GM23338 (cell line): ENCODE data around the gene DPYSL5. TPM values are rescaled to one million over a fixed set of nuclear protein-coding genes. Genes with fewer than 3 reads are reported as not detected.

Source experiments
- ATAC-seq: fragments of 200-7000 bp; cut with Tn5 transposase; 3 replicates; pipeline ENCODE4 v1.9.1; 2020
- DNase-seq: peaks from one replicate; pipeline ENCODE4 v3.0.0-alpha.2; 2015; ENCODE audit warnings: low spot score
- H2AFZ ChIP-seq: fragments of 200-600 bp; sonication (generic); 2 replicates; pipeline ENCODE4 v1.8.0; 2016; ENCODE audit warnings: antibody characterized with exemption, mild to moderate bottlenecking, moderate library complexity
- H3F3A ChIP-seq: fragments of 200-600 bp; sonication (generic); replicated peaks from 2 replicates; pipeline ENCODE4 v1.8.0; 2017; ENCODE audit warnings: antibody characterized with exemption, mixed run types, low read depth
- H3K27ac ChIP-seq: fragments of 200-600 bp; sonication (generic); 2 replicates; pipeline ENCODE4 v1.6.1; 2016; ENCODE audit warnings: low read depth
- H3K27me3 ChIP-seq: fragments of 200-600 bp; sonication (generic); 2 replicates; pipeline ENCODE4 v1.8.0; 2016; ENCODE audit warnings: mild to moderate bottlenecking, mixed run types, moderate library complexity; ENCODE audit not compliant: insufficient read depth
- H3K36me3 ChIP-seq: fragments of 200-600 bp; sonication (generic); 2 replicates; pipeline ENCODE4 v1.8.0; 2016; ENCODE audit warnings: mild to moderate bottlenecking; ENCODE audit not compliant: insufficient read depth
- H3K4me1 ChIP-seq: fragments of 200-600 bp; sonication (generic); 2 replicates; pipeline ENCODE4 v1.8.0; 2016; ENCODE audit warnings: mild to moderate bottlenecking, moderate library complexity; ENCODE audit not compliant: insufficient read depth
- H3K4me2 ChIP-seq: fragments of 200-600 bp; sonication (generic); 2 replicates; pipeline ENCODE4 v1.7.1; 2017; ENCODE audit warnings: mixed run types
- H3K4me3 ChIP-seq: fragments of 200-600 bp; sonication (generic); 2 replicates; pipeline ENCODE4 v1.6.1; 2016; ENCODE audit warnings: mixed run types
- H3K79me2 ChIP-seq: fragments of 200-600 bp; sonication (generic); replicated peaks from 2 replicates; pipeline ENCODE4 v1.8.0; 2017; ENCODE audit warnings: mild to moderate bottlenecking; ENCODE audit not compliant: insufficient read depth
- H3K9me2 ChIP-seq: fragments of 200-600 bp; sonication (generic); 2 replicates; pipeline ENCODE4 v1.8.0; 2017; ENCODE audit not compliant: insufficient read depth
- H4K20me1 ChIP-seq: fragments of 200-600 bp; sonication (generic); replicated peaks from 2 replicates; pipeline ENCODE4 v1.8.0; 2017; ENCODE audit warnings: mild to moderate bottlenecking; ENCODE audit not compliant: insufficient read depth
- H3K27ac Mint-ChIP-seq: 2 replicates; pipeline ENCODE4 v1.8.0; 2020; ENCODE audit warnings: inconsistent platforms, mild to moderate bottlenecking, moderate library complexity, mixed read lengths
- H3K27me3 Mint-ChIP-seq: 3 replicates; pipeline ENCODE4 v1.8.0; 2022; ENCODE audit warnings: low read depth, mild to moderate bottlenecking, moderate library complexity, mixed read lengths, inconsistent platforms; ENCODE audit not compliant: insufficient read depth, poor library complexity
- H3K36me3 Mint-ChIP-seq: 3 replicates; pipeline ENCODE4 v1.8.0; 2021; ENCODE audit warnings: low read depth, mild to moderate bottlenecking, inconsistent platforms, moderate library complexity, mixed read lengths
- H3K4me1 Mint-ChIP-seq: 3 replicates; pipeline ENCODE4 v1.8.0; 2020; ENCODE audit warnings: mild to moderate bottlenecking, inconsistent platforms, mixed read lengths
- H3K4me3 Mint-ChIP-seq: 3 replicates; pipeline ENCODE4 v1.8.0; 2021; ENCODE audit warnings: moderate library complexity, mild to moderate bottlenecking, inconsistent platforms, mixed read lengths
- H3K9me3 Mint-ChIP-seq: 3 replicates; pipeline ENCODE4 v1.8.0; 2020; ENCODE audit warnings: moderate library complexity, mild to moderate bottlenecking, inconsistent platforms, mixed read lengths
- CTCF ChIP-seq, 2 experiments: fragments of 200-600 bp in 1 of 2; sonication (generic) in 1 of 2; conservative IDR thresholded peaks; 2 replicates each; pipeline versions ENCODE4 v1.5.1 to v1.6.1; 2016 to 2017; ENCODE audit warnings: antibody characterized with exemption in 2 of 2, low read depth in 2 of 2, mild to moderate bottlenecking in 2 of 2, moderate library complexity in 1 of 2
- EZH2 ChIP-seq: fragments of 200-600 bp; sonication (generic); IDR thresholded peaks from one replicate; pipeline ENCODE4 v1.8.0; 2017; ENCODE audit warnings: antibody characterized with exemption, mild to moderate bottlenecking, low read depth; ENCODE audit not compliant: unreplicated experiment
- EZH2phosphoT487 ChIP-seq: fragments of 200-600 bp; sonication (generic); IDR thresholded peaks from one replicate; pipeline ENCODE4 v1.8.1; 2018; ENCODE audit warnings: antibody characterized with exemption; ENCODE audit not compliant: unreplicated experiment
- POLR2AphosphoS5 ChIP-seq: IDR thresholded peaks from 2 replicates; pipeline ENCODE4 v1.6.1; 2016; ENCODE audit warnings: antibody characterized with exemption, low read depth
- REST ChIP-seq: IDR thresholded peaks from one replicate; pipeline ENCODE4 v1.6.1; 2018; ENCODE audit warnings: antibody characterized with exemption; ENCODE audit not compliant: unreplicated experiment
- ZNF462 ChIP-seq: fragments of 250-450 bp; sonication (Bioruptor Pico); IDR thresholded peaks from 2 replicates; pipeline ENCODE4 v1.5.0; 2020; ENCODE audit warnings: mild to moderate bottlenecking, moderate library complexity
- polyA plus RNA-seq: library from polyadenylated mRNA; unstranded; fragments of >200 nt; fragmentation: Nextera tagmentation; extraction: Ambion mirVana; gene quantifications from 2 replicates; pipeline ENCODE4 v1.2.1, GENCODE V29; 2016
- total RNA-seq: library from RNA; depleted of rRNA; stranded (reverse); fragments of >200 nt; shearing (Covaris generic); gene quantifications from 2 replicates; pipeline ENCODE4 v1.2.3, GENCODE V29; 2014

Gene DPYSL5
- total and polyA plus RNA-seq, 2 experiments from 2014 or later, result 3.1 to 8.1 TPM

- TF ChIP-seq ZNF462 (CRISPR knock-in tag) (no peak), EZH2phosphoT487 (no peak), CTCF (conservative IDR thresholded peaks at IDR 0.05; ENCODE audit: low read depth in 2 of 2) (no peak), POLR2AphosphoS5 (no peak)
These were observed 45.1 kb downstream of the DPYSL5 start (continued) for GRCh38 chr2:26892922-26893524.

GRCh38 chr2:26894136-26894535 lies 46.2 kb downstream of the DPYSL5 start:
- H3K4me1 ChIP-seq, result no peaks in the 10 kb centered on the region
- no peak overlapping the region for H3K27ac Mint-ChIP-seq
- no peak overlapping the region for H2AFZ ChIP-seq
- H3K9me3 Mint-ChIP-seq, result no peaks in the 10 kb centered on the region
- H3K4me1 Mint-ChIP-seq, result no peaks in the 10 kb centered on the region; the same call in 2 of the 3 replicates
- no peaks in the 10 kb centered on the region for H3K9me2 ChIP-seq
- H3K4me3 Mint-ChIP-seq, result no peak overlapping the region
- no peak overlapping the region for H3K4me2 ChIP-seq
- no peaks in the 10 kb centered on the region for H3K36me3 Mint-ChIP-seq
- H3K27ac ChIP-seq, result no peak overlapping the region
- no peaks in the 10 kb centered on the region for H3K79me2 ChIP-seq
- H3K27me3 Mint-ChIP-seq, result peaks cover 3% of the 10 kb centered on the region
- no peaks in the 10 kb centered on the region for H3K27me3 ChIP-seq
- no peaks in the 10 kb centered on the region for H3K36me3 ChIP-seq
- H3K4me3 ChIP-seq, result no peak overlapping the region
- no peaks in the 10 kb centered on the region for H3F3A ChIP-seq
- no peaks in the 10 kb centered on the region for H4K20me1 ChIP-seq
- ATAC-seq (no peak), DNase-seq (no peak)
- no peak for TF ChIP-seq REST
- no peak for TF ChIP-seq EZH2phosphoT487
- TF ChIP-seq EZH2, result no peak
